OCI-LY1 (cell line): ENCODE data around the gene CHRM2.

Source experiments
- H2AFZ ChIP-seq: fragments of 200-600 bp; sonication (generic), shearing (Covaris generic); 2 replicates; pipeline ENCODE4 v1.6.0; 2014; ENCODE audit warnings: antibody characterized with exemption, mild to moderate bottlenecking, low read length
- H3F3A ChIP-seq: fragments of 200-600 bp; sonication (generic), shearing (Covaris generic); 2 replicates; pipeline ENCODE4 v1.6.0; 2014; ENCODE audit warnings: mild to moderate bottlenecking, antibody characterized with exemption, low read length, moderate library complexity; ENCODE audit not compliant: insufficient read depth
- H3K27ac ChIP-seq: fragments of 200-600 bp; sonication (generic); 2 replicates; pipeline ENCODE4 v1.5.1; 2014; ENCODE audit warnings: low read length, mixed run types, mild to moderate bottlenecking, low read depth; ENCODE audit not compliant: poor library complexity, severe bottlenecking
- H3K27me3 ChIP-seq: fragments of 200-600 bp; sonication (generic); 2 replicates; pipeline ENCODE4 v1.6.0; 2014; ENCODE audit warnings: antibody characterized with exemption, mild to moderate bottlenecking, low read length, moderate library complexity; ENCODE audit not compliant: insufficient read depth
- H3K36me3 ChIP-seq: fragments of 200-600 bp; sonication (generic); 2 replicates; pipeline ENCODE4 v1.6.1; 2014; ENCODE audit warnings: mild to moderate bottlenecking, antibody characterized with exemption, low read length, moderate library complexity, mixed read lengths; ENCODE audit not compliant: insufficient read depth
- H3K4me1 ChIP-seq: fragments of 200-600 bp; sonication (generic); 2 replicates; pipeline ENCODE4 v1.5.1; 2014; ENCODE audit warnings: mild to moderate bottlenecking, low read length, moderate library complexity; ENCODE audit not compliant: insufficient read depth, severe bottlenecking
- H3K4me2 ChIP-seq: fragments of 200-600 bp; sonication (generic), shearing (Covaris generic); 2 replicates; pipeline ENCODE4 v1.6.1; 2014; ENCODE audit warnings: low read length
- H3K4me3 ChIP-seq: fragments of 200-600 bp; sonication (generic); 2 replicates; pipeline ENCODE4 v1.5.1; 2014; ENCODE audit warnings: low read length, low read depth, mild to moderate bottlenecking, mixed read lengths; ENCODE audit not compliant: poor library complexity, severe bottlenecking
- H3K79me2 ChIP-seq: fragments of 200-600 bp; shearing (Covaris generic); 2 replicates; pipeline ENCODE4 v1.6.1; 2016; ENCODE audit warnings: mixed run types, low read length, mixed read lengths; ENCODE audit not compliant: insufficient read depth
- H3K9ac ChIP-seq: fragments of 200-600 bp; sonication (generic), shearing (Covaris generic); 2 replicates; pipeline ENCODE4 v1.6.1; 2014; ENCODE audit warnings: mild to moderate bottlenecking, low read length, mixed read lengths
- H3K9me2 ChIP-seq: fragments of 200-600 bp; sonication (generic), shearing (Covaris generic); 2 replicates; pipeline ENCODE4 v1.6.1; 2014; ENCODE audit warnings: low read depth, mild to moderate bottlenecking, low read length, mixed read lengths
- H3K9me3 ChIP-seq: fragments of 200-600 bp; shearing (Covaris generic); 2 replicates; pipeline ENCODE4 v1.6.1; 2014; ENCODE audit warnings: low read length, mixed read lengths
- H4K20me1 ChIP-seq: fragments of 200-600 bp; sonication (generic), shearing (Covaris generic); 2 replicates; pipeline ENCODE4 v1.6.0; 2016; ENCODE audit warnings: mild to moderate bottlenecking, low read length; ENCODE audit not compliant: insufficient read depth
- EZH2 ChIP-seq: fragments of 200-600 bp; sonication (generic), shearing (Covaris generic); IDR thresholded peaks from 2 replicates; pipeline ENCODE4 v1.8.0; 2017; ENCODE audit warnings: borderline replicate concordance, mixed run types, mild to moderate bottlenecking, antibody characterized with exemption, low read length, moderate library complexity, mixed read lengths
- TF ChIP-seq, protein P1 (sequence below): fragments of 200-600 bp; sonication (generic), shearing (Covaris generic); IDR thresholded peaks from 2 replicates; pipeline ENCODE4 v1.5.1; 2017; ENCODE audit warnings: mild to moderate bottlenecking, antibody characterized with exemption, low read length, moderate library complexity, mixed read lengths

The CHRM2 gene

DNA sequence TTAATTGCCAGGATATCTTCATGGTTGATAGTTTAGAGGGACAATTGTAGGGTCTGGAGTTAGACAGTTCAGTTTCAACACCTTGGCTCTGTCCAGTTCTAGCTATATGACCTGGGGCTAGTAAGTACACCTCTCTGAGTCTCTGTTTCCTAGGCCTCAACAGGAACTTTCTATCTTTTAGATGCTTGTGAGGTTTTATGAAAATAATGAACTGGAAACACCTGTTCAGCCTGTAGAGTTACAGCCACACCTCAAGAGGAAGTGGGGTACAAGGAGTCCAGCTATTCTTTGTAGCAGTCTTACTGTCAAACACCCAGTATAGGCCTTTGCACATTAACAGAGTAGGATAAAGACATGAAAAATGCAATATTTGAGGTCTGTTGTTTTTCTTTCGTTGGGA is 73.4 kb downstream of the CHRM2 start:
- Histone ChIP-seq H3K9me3 (no peaks in the 10 kb centered on the region), H3K9me2 (no peaks in the 10 kb centered on the region), H3K27ac (no peak overlapping the region), H3K9ac (no peak overlapping the region), H3K36me3 (no peaks in the 10 kb centered on the region), H3F3A (no peaks in the 10 kb centered on the region), H3K4me1 (no peaks in the 10 kb centered on the region), H3K4me3 (no peak overlapping the region), H2AFZ (no peak overlapping the region), H4K20me1 (no peaks in the 10 kb centered on the region), H3K27me3 (no peaks in the 10 kb centered on the region), H3K79me2 (no peaks in the 10 kb centered on the region), H3K4me2 (no peak overlapping the region)
- no peak for TF ChIP-seq EZH2
- TF ChIP-seq, protein P1, sequence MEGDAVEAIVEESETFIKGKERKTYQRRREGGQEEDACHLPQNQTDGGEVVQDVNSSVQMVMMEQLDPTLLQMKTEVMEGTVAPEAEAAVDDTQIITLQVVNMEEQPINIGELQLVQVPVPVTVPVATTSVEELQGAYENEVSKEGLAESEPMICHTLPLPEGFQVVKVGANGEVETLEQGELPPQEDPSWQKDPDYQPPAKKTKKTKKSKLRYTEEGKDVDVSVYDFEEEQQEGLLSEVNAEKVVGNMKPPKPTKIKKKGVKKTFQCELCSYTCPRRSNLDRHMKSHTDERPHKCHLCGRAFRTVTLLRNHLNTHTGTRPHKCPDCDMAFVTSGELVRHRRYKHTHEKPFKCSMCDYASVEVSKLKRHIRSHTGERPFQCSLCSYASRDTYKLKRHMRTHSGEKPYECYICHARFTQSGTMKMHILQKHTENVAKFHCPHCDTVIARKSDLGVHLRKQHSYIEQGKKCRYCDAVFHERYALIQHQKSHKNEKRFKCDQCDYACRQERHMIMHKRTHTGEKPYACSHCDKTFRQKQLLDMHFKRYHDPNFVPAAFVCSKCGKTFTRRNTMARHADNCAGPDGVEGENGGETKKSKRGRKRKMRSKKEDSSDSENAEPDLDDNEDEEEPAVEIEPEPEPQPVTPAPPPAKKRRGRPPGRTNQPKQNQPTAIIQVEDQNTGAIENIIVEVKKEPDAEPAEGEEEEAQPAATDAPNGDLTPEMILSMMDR = no peak

- H2AFZ ChIP-seq = no peak overlapping the region
- no peak overlapping the region for H3K4me3 ChIP-seq
- H3K4me2 ChIP-seq = no peak overlapping the region
- H4K20me1 ChIP-seq = 0 out of 2 replicates have a peak, but pooled peaks cover 3% of the 10 kb centered on the region
- H3K27me3 ChIP-seq = no peaks in the 10 kb centered on the region
- no peaks in the 10 kb centered on the region for H3K79me2 ChIP-seq
- TF ChIP-seq, protein P1 = no peak
- no peak for TF ChIP-seq EZH2
- no peak overlapping the region for H3K9ac ChIP-seq
- no peak overlapping the region for H3K27ac ChIP-seq
- no peaks in the 10 kb centered on the region for H3K9me3 ChIP-seq
- no peaks in the 10 kb centered on the region for H3K4me1 ChIP-seq
- H3F3A ChIP-seq = no peaks in the 10 kb centered on the region
- no peaks in the 10 kb centered on the region for H3K36me3 ChIP-seq
- no peaks in the 10 kb centered on the region for H3K9me2 ChIP-seq
Observed at GRCh38 chr7:136942401-136942800, 73.9 kb downstream of the CHRM2 start.

DNA sequence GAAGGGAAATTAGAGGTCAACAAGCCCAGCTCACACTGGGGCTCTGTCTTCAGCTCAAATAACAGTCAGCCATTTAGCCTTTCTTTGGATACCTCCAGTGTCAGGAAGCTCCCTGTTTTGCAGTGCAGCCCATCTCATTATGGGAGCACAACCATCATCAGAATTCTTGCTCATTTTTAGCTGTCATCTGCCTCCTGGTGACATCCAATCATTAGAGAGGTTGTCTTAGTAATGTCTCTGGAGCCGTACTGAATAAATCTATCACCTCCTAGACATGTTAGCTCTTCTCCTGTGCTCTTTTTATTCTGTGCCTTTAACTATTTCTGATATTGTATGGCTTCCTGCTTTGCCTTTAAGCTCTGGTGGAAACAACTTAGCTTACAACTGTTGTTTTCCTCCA is 74.5 kb downstream of the CHRM2 start:
- Histone ChIP-seq H3K4me1 (no peaks in the 10 kb centered on the region), H3K9ac (no peak overlapping the region), H3K4me3 (no peak overlapping the region), H4K20me1 (0 out of 2 replicates have a peak, but pooled peaks cover 3% of the 10 kb centered on the region), H3K27me3 (no peaks in the 10 kb centered on the region), H2AFZ (no peak overlapping the region), H3K4me2 (no peak overlapping the region), H3F3A (no peaks in the 10 kb centered on the region), H3K27ac (no peak overlapping the region), H3K9me3 (no peaks in the 10 kb centered on the region), H3K9me2 (no peaks in the 10 kb centered on the region), H3K36me3 (no peaks in the 10 kb centered on the region), H3K79me2 (no peaks in the 10 kb centered on the region)
- TF ChIP-seq EZH2 = no peak
- TF ChIP-seq, protein P1 = no peak
